IPS-NIHi11 (cell line): ENCODE results near the gene CTSS.
"Not testable (repeated sequence)": the region's sequence is repeated elsewhere in the genome, so short reads cannot be mapped to it uniquely, and the experiment has no call there.

Experiments used
- DNase-seq: peaks from one replicate; pipeline ENCODE4 v3.0.0; 2012; ENCODE audit warnings: mixed read lengths, low spot score

Gene CTSS

DNA sequence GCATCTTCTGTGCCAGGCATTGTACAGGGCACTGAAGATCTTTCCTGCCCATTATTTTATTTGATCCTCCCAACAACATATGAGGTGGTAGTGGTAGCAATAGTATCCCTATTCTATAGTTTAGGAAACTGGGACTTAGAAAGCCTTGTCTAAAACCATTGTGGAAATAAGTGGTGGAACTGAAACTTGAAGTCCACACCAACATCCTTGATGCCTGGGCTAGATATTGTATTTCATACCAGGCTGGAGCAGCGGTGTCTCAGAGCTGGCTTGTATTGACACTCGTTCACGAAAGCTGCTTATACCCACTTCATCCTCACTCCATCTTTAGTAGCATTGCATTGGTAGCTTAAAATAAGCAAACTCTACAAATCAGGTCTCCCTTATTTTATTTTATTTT is 9.7 kb upstream of the CTSS start:
- no peak for DNase-seq

DNA sequence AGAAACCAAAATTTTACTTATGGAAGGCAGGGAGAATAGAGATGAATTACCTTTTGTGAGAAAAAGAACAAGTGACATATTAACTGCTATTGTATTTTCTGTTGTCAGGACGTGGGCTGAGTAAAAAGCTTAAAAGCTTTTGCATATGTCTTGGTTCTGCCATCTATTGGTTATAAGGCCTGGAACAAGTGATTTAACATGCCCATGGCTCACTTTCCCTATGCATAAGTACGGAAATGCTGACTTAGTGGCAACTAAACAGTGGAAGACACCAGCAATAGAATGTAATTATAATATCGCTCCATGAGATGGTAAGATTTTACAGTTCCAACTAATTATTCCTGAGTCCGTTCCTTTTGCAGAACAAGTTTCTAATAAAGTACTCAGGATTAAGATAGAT is 6.7 kb upstream of the CTSS start:
- DNase-seq, result no peak

DNA sequence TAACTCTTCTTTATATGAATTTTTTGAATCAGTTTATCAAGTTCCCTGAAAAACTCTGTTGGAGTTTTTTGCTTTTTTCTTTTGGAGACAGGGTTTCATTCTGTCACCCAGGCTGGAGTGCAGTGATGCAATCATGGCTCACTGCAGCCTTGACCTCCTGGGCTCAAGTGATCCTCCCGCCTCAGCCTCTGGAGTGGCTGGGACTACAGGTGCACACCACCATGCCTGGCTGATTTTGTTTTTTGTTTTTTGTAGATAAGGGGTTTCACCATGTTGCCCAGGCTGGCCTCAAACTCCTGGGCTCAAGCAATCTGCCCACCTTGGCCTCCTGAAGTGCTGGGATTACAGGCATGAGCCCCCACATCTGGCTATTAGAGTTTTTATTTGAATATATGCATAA is 2.1 kb upstream of the CTSS start:
- DNase-seq, result not testable (repeated sequence)

DNA sequence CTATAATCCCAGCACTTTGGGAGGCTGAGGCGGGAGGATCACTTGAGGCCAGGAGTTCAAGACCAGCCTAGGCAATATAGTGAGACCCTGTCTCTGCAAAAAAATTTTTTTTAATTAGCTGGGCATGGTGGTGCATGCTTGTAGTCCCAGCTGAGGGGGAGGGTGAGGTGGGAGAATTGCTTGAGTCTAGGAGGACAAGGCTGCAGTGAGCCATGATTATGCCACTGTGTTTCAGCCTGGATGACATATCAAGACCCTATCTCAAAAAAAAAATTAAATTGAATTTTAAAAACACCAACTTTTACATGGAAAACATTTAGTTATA is 361 bp upstream of the CTSS start:
- DNase-seq, result not testable (repeated sequence)

DNA sequence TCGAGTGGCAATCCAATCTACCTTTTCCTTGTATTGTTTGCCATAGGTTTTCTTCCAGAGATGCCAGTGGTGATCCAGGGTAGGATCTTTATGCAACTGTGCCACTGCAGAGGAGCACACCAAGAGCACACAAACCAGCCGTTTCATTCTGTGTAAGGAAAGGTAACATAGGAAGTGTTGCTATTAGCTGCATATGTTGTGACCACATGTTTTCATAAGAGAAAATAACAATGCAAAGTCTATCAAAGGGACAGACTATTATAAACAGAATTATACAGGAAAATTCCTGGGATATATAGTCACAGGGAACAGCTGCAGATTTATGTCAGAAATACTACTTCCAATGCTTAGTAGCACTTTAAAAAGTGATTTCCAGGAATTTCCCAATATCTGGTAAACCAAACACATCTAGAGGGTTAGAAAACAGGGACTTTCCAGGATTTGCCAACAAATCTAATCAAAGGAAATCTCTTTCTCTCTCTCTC is 919 bp downstream of the CTSS start:
- no peak for DNase-seq

DNA sequence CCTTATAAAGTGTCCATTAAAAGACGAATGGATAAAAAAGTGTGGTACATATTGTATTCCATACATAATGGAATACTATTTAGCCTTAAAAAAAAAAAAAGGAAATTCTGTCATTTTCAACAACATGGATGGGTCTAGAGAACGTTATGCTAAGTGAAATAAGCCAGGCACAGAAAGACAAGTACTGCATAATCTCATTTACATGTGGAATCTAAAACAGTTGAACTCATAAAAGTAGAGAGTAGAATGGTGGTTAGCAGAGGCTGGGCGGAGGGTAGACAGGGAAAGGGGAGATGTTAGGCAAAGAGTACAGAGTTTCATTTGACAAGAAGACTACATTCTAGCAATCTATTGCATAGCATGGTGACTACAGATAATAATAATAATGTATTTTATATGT is 2.6 kb downstream of the CTSS start:
- no peak for DNase-seq

DNA sequence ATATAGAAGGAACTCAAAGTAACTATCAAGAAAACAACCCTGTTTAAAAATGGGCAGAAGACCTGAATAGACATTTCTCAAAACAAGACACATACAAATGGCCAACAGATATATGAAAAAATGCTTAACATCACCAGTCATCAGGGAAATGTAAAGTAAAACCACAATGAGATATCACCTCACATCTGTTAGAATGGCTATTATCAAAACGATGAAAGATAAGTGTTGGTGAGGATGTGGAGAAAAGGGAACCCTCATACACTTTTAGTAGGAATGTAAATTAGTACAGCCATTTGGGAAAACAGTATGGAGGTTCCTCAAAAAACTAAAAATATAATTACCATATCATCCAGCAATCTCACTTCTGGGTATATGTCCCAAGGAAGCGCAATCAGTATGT is 3.0 kb downstream of the CTSS start:
- DNase-seq, result no peak

DNA sequence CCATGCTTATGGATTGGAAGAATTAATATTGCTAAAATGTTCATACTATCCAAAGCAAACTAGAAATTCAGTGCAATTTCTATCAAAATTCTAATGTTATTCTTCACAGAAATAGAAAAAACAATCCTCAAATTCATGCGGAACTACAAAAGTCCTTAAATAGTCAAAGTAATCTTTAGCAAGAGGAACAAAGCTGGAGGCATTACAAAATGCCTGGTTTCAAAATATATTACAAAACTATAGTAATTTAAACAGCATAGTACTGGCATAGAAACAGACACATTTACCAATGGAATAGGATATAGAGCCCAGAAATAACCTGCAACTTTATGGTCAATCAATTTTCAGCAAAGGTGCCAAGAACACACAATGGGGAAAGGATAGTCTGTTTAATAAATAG is 3.8 kb downstream of the CTSS start:
- DNase-seq, result no peak

DNA sequence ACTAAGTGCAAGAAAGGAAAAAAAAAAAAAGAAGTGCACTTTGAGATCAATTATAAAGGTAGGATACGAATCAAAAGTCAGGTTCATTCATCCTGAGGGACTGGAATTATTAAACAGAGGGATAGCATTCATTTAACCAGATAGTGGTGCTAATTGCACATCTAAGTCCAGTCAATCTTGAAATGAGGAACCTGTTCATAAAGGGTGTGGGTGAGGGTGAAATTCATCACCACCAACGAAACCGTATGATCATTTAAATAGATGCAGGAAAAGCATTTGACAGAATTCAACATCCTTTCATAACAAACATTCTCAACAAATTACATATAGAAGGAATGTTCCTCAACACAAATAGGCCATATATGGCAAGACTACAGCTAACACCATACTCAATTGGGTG is 5.6 kb downstream of the CTSS start:
- DNase-seq, result no peak

DNA sequence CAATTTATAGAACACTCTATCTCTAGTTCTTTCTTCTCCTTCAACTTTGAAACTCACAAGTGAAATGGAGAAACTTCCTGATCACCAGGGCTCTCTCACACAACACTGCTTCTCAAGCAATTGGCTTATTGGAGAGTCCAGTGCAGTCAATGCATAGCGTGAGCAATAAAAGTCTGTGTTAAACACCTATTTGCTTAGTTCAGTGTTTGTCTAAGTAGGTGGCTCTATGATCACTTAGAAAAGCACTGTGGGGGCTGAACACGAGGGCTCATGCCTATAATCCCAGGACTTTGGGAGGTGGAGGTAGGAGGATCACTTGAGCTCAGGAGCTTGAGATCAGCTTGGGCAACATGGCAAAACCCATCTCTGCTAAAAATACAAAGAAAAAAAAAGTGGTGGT is 12.2 kb downstream of the CTSS start:
- DNase-seq, result no peak

DNA sequence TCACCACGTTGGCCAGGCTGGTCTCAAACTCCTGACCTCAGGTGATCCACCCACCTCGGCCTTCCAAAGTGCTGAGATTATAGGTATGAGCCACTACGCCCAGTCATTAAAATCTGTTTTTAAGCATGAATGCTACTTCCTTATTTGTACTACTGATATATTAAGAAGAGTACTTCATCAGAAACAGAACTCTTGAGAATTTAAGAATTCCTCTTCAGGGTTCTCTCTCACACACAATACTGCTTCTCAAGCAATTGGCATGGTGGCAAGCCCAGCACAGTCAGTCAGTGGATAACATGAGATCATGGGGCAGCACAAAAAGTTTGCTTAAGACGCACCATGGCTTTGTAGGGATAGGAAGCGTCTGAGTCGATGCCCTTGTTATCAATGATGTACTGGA is 14.1 kb downstream of the CTSS start:
- DNase-seq, result no peak

DNA sequence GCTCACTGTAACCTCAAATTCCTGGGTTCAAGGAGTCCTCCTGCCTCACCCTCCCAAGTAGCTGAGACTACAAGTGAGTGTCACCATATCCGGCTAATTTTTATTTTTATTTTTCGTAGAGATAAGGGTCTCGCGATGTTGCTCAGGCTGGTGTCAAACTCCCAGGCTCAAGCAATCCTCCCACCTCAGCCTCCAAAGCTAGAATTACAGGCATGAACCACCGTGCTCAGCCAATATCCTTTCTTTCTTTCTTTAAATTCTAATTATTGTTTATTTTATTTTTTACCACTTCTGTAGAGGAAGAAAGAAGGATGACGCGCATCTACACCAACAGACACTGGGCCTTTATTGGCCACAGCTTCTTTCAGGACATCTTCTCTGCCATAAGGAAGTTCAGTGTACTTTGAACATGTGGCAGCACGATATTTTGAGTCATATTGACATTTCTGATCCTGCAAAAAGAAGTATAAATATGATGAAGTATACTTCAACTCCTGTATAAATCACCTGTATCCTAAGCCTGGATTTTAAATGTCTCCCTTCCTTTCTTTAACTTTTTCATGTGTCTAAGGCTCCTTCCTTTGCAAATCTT is 15.8 kb downstream of the CTSS start:
- no peak for DNase-seq

DNA sequence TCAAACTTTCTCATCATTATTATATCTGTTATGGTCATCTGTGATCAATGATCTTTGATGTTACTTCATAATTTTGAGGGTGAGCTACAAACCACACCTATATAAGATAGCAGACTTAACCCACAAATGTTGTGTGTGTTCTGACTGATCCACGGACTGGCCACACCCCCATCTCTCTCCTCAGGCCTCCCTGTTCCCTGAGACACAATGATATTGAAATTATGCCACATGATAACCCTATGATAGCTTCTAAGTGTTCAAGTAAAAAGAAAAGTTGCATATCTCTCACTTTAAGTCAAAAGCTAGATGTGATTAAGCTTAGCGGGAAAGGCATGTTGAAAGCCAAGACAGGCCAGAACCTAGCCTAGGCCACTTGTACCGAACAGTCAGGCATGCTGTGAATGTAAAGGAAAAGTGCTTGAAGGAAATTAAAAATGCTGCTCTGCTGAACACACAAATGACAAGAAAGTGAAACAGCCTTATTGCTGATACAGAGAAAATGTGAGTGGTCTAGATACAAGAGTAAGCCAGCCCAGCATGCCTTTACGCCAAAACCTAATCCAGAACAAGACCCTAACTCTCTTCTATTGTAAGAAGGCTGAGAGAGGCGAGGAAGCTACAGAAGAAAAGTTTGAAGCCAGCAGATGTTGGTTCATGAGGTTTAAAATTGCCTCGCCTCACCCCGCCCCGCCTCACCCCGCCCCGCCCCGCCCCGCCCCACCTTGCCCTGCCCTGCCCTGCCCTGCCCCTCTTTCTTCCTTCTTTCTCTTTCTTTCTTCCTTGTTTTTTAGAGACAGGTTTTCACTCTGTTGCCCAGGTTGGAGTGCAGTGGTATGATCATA is 16.5 kb downstream of the CTSS start:
- no peak for DNase-seq

DNA sequence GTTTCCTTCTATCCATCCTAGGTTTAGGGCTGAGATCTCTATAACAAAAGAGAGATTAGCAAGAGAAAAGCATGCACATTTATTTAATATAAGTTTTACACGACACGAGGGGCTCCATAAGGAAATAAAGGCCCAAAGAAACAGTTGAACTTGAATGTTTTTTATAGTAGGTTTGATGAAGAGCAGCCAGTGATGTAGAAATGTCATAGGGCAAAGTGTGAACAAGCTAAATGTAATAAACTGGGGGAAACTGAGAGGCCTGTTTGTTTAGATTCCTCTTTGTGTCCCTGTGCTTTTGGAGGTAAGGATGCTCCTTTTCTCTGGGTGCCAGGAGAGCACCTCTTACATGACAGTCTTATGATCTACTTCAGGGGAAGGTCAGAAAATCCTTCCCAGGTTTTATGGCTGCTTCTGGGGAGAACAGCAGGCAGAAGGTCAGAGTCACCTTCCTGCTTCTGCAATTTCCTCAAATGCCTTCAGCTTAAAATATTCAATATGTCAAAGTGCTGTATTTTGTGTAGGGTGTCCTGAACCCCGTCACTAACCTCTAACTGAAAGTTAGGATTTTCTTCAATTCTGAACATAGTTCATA is 35.4 kb downstream of the CTSS start:
- DNase-seq, result no peak

DNA sequence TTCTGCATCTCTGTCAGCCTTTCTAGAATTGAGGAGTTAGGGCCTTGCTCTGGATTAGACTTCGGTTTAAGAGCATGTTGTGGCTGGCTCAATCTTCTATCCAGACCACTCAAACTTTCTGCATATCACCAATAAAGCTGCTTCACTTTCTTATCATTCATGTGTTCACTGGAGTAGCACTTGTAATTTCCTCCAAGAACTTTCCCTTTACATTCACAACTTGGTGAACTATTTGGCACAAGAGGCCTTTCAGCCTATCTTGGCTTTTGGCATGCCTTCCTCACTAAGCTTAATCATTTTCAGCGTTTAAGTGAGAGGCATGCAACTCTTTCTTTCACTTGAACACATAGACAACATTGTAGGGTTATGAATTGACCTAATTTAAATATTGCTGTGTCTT is 41.2 kb downstream of the CTSS start:
- no peak for DNase-seq

DNA sequence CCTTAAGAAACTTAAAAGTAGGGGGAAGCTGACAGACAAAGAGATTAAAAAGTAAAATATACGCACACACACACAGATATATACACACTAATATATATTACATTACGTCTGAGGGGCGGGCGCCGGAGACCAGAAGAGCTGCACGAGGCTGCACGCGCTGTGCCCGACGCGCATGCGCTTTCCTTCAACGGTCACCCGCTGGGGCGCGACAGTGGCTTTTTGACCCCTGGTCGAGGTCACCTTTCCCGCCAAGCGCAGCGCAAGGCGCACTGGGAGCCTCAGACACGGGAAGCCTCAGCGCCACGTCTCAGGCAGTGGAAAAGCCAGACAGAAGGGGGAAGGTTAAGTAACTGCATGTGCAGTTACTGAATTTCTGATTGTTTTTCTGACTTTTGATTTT is 44.9 kb downstream of the CTSS start, which contains the start of gene HORMAD1:
Gene HORMAD1, minus strand, starts transcription at position 193 of the 400 bp plus-strand sequence. CDS start 1,390 bp downstream, outside the sequence.
- no peak for DNase-seq

DNA sequence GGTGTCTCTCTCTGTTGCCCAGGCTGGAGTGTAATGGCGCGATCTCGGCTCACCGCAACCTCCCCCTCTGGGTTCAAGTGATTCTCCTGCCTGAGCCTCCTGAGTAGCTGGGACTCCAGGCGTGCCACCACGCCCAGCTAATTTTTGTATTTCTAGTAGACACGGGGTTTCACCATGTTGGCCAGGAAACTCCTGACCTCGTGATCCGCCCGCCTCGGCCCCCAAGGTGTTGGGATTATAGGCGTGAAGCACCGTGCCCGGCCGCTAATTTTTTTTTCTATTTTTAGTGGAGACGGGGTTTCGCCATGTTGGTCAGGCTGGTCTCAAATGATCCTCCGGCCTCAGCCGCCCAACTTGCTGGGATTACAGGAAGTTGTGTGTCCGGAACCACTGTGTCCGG is 45.5 kb downstream of the CTSS start:
- no peak for DNase-seq

DNA sequence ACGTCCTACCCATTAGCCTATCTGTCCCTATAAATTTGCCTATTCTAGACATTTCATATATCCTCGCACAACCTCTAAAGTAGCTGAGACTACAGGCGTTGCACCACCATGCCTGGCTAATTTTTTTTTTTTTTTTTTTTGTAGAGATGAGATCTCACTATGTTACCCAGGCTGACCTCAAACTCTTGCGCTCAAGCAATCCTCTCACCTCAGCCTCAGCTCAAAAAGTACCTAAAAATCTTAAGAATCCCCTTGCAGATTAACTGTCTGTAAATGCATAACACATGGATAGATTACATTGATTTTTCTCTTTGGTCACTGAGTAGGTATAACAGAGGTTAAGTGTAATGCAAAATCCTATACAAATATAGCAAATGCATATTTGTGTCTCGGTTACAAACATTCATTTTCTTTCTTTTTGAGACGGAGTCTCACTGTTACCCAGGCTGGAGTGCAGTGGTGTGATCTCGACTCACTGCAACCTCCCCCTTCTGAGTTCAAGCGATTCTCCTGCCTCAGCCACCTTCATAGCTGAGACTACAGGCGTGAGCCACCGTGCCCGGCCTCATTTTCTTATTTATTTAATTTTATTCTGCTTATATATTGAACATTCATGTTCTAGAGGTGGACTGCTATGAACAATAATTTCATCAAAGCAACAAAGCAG is 47.2 kb downstream of the CTSS start:
- DNase-seq, result no peak

DNA sequence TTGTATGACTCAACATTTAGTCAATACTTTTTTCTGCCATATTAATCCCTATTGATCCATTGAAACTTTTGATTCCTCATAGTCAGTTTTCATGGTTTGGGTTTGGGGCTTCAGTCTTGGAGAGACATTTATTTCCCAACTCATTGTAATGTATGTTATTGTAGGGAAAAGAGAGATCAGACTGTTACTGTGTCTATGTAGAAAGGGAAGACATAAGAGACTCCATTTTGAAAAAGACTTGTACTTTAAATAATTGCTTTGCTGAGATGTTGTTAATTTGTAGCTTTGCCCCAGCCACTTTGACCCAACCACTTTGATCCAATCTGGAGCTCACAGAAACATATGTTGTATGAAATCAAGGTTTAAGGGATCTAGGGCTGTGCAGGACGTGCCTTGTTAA is 56.5 kb downstream of the CTSS start:
- not testable (repeated sequence) for DNase-seq

DNA sequence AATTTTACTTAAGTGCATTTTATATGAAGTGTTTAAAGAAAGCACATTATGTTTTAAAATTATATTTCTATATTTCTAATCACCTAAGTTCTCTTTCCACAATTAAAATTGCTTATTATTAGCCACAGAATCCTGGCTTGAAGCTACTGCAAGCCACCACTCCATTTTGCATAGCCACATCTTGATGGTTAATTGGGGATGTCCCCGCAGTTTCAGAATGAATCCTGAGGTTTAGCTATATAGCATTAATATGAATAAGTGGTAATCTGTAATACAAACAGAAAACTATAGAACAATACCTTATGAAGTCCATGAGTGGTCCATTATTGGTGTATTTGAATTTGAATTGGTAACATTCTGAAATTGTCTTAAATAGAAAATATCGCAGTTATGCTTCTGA is 57.0 kb downstream of the CTSS start:
- DNase-seq, result no peak

DNA sequence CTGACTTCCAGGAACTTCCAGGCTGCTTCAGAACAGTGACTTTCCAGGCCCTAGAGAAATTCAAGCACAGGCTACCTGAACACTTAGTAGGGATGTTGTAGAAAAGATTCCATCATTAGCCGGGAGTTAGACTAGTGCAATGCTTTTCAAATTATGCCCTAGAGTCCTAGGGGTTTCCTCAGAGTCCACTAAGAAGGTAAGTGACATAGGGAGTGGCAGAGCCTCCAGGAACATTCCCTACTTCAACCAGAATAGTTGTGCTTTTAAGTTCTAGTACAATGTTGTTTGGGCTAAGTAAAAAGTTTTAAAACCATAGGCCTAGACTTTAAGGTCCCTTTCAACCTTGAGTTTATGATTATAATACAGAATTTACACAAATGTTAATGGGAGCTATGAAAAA is 59.5 kb downstream of the CTSS start:
- DNase-seq, result no peak

DNA sequence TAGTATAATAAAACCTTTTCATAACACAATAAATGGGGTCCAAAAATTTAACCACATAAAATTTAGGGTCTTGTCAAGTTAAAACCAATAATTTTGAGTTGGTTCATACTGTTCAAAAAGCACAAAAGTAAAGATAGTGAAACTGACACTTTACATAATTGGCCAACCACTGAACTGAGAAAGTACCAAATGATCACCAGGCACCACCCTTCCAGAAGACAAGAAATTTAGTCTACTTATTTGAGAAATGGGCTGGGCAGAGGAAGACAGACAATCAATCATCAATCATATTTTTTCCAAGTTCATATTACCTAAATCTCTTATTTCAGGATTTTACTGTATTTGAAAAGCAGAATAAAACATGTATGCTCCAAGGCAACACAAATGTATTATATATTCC is 62.2 kb downstream of the CTSS start:
- DNase-seq, result no peak
